Measurements from ENCODE around the gene ECE1.

DNA sequence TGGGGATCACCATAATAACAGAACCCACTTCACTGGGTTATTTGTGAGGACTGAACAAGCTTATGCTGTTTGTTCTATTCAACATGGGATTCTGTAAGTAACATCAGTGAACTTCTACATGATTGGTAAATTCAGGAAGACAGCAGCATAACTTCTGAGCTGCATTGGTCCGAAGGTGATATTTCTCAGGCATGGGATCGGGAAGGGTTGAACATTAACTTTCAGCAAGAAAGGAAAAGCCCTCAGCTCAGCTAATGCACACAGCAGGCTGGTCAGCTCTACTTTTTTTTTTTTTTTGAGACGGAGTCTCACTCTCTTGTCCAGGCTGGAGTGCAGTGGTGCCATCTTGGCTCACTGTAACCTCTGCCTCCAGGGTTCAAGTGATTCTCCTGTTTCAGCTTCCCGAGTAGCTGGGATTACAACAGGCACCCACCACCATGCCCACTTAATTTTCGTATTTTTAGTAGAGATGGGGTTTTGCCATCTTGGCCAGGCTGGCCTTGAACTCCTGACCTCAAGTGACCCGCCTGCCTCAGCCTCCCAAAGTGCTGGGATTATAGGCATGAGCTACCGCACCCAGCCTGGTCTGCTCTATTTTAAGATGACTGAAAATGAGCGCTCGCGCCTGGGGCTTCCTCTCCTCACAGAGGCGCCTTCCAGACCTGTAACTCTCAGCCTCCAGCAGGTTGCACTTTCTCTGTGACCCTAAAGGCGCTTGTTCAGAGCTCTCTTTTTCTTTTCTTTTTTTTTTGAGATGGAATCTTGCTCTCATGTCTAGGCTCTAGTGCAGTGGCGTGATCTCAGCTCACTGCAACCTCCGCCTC, 42.2 kb downstream of the ECE1 start:
- TF ChIP-seq POLR2A (conservative IDR thresholded peaks at IDR 0.05): no peak
- no peak for TF ChIP-seq TSC22D4 (tag; IDR thresholded peaks at IDR 0.05)
- no peak for TF ChIP-seq TEAD4 (IDR thresholded peaks at IDR 0.05; ENCODE audit: low read length)
- TF ChIP-seq TEAD4 (CRISPR knock-in tag; IDR thresholded peaks at IDR 0.05; ENCODE audit: borderline replicate concordance): no peak
- TF ChIP-seq TEAD1 (CRISPR knock-in tag; IDR thresholded peaks at IDR 0.05): no peak
- no peak for TF ChIP-seq POLR2AphosphoS5 (IDR thresholded peaks at IDR 0.05; ENCODE audit: control insufficient read depth, insufficient read depth, low read depth, low read length)
- TF ChIP-seq MEF2A (IDR thresholded peaks at IDR 0.05; ENCODE audit: control insufficient read depth, low read depth, low read length): no peak
- no peak for TF ChIP-seq NFYB (IDR thresholded peaks at IDR 0.05; ENCODE audit: extremely low read depth, insufficient read length)
- TF ChIP-seq RBM15 (IDR thresholded peaks at IDR 0.05; ENCODE audit: insufficient read depth, low read length): no peak
